GM19238 (cell line): ENCODE results near the gene SLC9A2.

Source experiments
- DNase-seq: peaks from one replicate; pipeline ENCODE4 v3.0.0; 2011; ENCODE audit warnings: low spot score; ENCODE audit not compliant: insufficient read length

SLC9A2 gene

DNA sequence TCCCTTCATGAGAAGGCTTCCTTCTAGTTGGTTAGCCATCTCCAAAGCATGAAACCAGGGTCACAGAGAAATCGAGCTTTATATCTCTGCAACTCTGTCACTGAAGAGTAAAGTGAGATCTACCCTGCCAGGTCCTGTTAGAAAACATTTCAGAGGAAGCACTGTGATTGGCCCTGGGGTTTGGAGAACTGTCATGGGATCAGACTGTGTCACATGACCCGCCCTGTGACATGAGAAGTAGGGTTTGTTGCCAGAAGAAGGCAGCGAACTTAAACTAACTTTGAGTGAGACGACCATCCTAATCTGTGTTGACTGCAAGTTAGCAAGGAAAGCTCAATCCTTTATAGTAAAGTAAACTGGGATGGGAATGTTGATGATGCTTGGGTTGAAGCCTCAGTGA is 55.5 kb downstream of the SLC9A2 start:
- DNase-seq, result no peak

DNA sequence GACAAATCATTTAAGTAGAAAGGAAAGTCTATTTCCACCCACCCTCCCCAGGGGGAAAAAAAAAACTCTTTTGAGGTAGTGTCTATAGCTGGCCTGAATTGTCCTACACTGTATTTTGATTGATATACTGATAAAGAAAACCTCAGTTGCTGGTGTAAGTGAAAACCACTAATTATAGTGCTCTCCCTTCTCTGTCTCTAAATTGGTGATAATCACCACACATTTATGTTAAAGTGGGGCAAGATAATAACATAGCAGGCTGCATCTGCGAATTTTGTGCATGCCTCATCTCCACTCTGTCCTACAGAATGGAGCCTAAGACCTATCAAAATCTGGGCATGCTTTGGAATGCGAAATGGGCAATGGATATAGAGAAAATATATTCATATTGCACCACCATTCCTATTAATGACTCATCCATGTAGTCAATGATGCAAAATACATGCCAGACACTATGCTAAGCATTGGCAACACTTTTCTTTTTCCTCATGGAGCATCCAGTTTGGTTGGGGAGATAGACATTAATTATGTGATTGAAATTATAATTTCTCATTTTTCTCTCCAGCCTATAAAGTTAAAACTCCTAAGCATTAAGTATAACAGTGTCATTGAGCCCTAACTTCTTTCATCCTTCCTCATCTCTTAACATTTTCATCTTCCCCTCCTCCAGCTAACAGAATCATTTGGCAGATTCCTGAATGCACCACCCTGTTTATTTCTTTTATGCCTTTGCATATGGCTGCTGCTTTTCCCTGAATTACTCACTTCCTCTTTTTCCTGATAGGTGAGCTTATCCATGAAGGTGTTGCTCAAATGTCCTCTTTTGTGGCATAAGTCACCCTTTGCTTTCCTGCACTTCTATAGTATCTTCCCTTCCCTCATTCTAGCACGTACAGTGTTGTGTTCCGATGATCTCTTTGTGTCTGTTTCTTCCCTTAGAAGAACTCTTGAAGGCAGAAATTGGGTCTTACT is 58.2 kb downstream of the SLC9A2 start:
- DNase-seq, result no peak

- DNase-seq, result no peak
Measured at GRCh38 chr2:102678442-102678841, 59.1 kb downstream of the SLC9A2 start.

- no peak for DNase-seq
Measured at GRCh38 chr2:102686479-102687439, 67.4 kb downstream of the SLC9A2 start.

GRCh38 chr2:102690012-102690411 is 70.7 kb downstream of the SLC9A2 start:
- DNase-seq, result no peak

DNA sequence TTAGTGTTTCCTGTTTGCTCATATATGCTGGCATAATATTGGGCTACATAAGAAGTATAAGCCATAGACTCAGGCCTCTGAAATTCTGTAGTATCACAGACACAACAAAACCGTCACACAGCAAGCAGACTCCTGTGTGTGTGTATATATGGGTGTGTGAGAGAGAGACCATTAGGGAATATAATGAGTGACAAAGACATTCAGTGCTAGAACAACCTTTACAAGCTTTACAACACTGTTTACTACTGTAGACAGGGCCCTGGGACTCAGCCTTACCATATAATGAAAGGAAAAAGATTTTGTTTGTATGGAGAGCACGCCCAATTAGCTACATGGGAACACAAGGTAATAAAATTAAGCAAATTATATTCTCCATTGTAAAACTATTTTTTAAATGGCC is 77.1 kb downstream of the SLC9A2 start:
- DNase-seq, result no peak

DNA sequence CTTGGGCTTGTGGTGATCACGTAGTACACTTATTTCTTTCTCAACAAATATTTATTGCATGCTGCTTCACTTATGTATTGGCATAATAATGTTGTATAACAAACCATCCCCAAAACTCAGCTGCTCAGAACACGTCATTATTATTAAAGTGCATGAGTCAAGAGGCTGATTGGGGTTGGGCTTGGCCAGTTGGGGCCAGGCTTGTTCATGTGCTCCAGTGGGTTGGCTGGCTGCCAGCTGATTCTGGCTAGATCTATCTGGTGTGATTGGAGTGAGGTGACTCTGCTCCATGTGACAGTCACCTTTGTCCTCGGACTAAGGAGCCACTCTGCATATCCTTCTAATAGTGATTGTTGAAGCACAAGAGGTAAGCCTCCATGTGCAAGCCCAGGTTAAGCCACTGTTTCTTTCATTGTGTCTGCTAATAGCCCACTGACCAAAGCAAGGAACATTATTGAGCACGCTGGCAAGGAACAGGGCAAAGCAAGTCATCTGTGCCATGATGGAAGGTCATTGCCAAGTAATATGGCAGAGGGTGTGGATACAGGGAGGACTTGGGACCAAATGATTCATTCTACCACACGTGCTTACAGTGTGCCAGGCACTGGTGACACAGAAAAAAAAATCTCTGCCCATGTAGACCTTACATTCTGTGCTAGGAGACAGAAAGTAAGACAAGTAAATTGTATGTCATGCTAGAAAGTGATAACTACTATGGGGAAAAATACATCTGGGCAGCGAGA is 79.2 kb downstream of the SLC9A2 start:
- no peak for DNase-seq

- no peak for DNase-seq
Measured at GRCh38 chr2:102703305-102703704, 84.0 kb downstream of the SLC9A2 start.

- no peak for DNase-seq
Measured at GRCh38 chr2:102703748-102704147, 84.4 kb downstream of the SLC9A2 start.

DNA sequence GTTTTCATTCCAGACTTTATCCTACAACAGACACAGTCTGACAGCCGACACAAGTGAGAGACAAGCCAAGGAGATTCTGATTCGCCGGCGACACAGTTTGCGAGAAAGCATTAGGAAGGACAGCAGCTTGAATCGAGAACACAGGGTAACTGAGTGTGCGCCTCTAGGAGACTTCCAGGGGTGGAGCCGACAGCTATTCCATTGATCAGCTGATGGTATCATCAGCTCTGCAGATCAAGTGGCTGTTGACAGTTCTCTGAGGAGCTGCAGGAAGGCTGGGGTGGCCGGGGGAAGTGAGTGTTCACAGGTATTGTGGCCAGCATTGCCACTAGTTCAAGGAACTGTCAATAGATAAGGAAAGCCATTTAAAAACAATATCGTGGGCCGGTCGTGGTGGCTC is 85.2 kb downstream of the SLC9A2 start:
- no peak for DNase-seq

DNA sequence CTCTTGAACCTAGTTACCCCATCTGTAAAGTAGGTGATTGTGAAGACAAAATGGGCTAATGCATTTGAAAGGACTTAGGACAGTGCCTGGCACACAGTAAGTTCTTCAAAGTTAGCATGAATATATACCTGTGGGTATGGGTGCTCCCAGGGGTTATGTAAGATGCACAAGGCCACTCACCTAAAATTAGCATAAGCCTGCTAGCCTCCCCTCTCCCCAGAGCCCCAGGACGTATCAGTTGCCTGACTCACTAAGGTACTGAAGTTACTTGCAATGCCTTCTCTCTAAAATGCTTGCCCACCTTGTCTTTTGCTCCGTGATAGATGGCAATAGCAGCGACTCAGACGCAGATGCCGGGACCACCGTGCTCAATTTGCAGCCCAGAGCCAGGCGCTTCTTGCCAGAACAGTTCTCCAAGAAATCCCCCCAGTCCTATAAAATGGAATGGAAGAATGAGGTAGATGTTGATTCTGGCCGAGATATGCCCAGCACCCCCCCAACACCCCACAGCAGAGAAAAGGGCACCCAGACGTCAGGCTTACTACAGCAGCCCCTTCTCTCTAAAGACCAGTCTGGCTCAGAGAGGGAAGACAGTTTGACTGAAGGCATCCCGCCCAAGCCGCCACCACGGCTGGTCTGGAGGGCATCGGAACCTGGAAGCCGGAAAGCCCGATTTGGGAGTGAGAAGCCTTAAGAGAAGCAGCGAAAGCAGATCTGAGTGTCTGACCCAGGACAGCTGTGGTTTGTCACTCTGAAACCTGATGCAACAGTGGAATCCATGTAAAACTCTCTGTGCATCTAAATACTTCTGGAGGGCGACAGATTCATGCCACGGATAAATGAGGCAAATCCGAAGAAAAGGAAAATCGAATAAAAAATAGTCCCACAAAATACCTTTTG is 88.7 kb downstream of the SLC9A2 start:
- no peak for DNase-seq

- no peak for DNase-seq
Measured at GRCh38 chr2:102708847-102709559, 89.7 kb downstream of the SLC9A2 start.

- no peak for DNase-seq
Measured at GRCh38 chr2:102717308-102718018, 98.1 kb downstream of the SLC9A2 start.

- DNase-seq, result no peak
Measured at GRCh38 chr2:102718387-102719316, 99.3 kb downstream of the SLC9A2 start.

- DNase-seq, result no peak
Measured at GRCh38 chr2:102724016-102724490, 104.7 kb downstream of the SLC9A2 start.

DNA sequence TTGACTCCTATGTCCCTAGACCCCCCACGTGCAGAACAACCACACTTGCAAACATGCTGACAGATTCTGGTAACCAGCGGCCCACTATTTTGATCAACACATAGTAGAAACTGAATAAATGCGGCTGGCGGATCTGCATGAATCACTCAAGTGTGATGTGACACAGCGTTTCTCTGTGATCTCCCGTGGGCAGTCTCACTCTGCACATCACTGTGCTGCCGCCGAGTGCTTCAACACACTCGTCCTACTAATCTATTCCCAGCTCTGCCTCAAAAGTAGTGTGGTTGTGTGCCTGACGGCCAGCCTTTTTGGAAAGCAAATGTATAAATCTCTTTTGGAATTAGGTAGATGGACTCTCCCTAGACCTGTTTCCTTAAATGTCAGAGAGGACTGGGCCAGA is 105.2 kb downstream of the SLC9A2 start:
- DNase-seq, result no peak

- no peak for DNase-seq
Measured at GRCh38 chr2:102726128-102727087, 107.1 kb downstream of the SLC9A2 start.
